Amniotic epithelial cell (primary cell): ENCODE measurements around the gene RFX1.

Experiments
- DNase-seq: peaks from one replicate; pipeline ENCODE4 v3.0.0-alpha.2; 2010; ENCODE audit warnings: low read depth

Gene RFX1

GRCh38 chr19:13995878-13996765 is 10.0 kb downstream of the RFX1 start:
- DNase-seq, result no peak

GRCh38 chr19:13995017-13995728 is 10.9 kb downstream of the RFX1 start:
- no peak for DNase-seq

- no peak for DNase-seq
These were observed 12.4 kb downstream of the RFX1 start for GRCh38 chr19:13993590-13994300.

- no peak for DNase-seq
These were observed 14.1 kb downstream of the RFX1 start for GRCh38 chr19:13992025-13992424.

GRCh38 chr19:13990085-13990484 is 16.0 kb downstream of the RFX1 start:
- DNase-seq, result no peak

- DNase-seq, result no peak
These were observed 16.6 kb downstream of the RFX1 start for GRCh38 chr19:13989487-13989886.

- no peak for DNase-seq
These were observed 18.8 kb downstream of the RFX1 start for GRCh38 chr19:13987101-13987890.

- peak; percentile 66 for DNase-seq
These were observed 19.7 kb downstream of the RFX1 start for GRCh38 chr19:13986348-13986904.

- DNase-seq, result no peak
These were observed 20.3 kb downstream of the RFX1 start for GRCh38 chr19:13985771-13986347.

GRCh38 chr19:13984875-13985741 is 21.0 kb downstream of the RFX1 start:
- DNase-seq, result peak; percentile 39

GRCh38 chr19:13984186-13984585 is 21.9 kb downstream of the RFX1 start:
- no peak for DNase-seq

GRCh38 chr19:13983213-13983889 is 22.8 kb downstream of the RFX1 start:
- no peak for DNase-seq

GRCh38 chr19:13982773-13983172 is 23.3 kb downstream of the RFX1 start:
- no peak for DNase-seq

GRCh38 chr19:13981988-13982501 is 24.1 kb downstream of the RFX1 start:
- DNase-seq, result no peak

- DNase-seq, result no peak
These were observed 24.7 kb downstream of the RFX1 start for GRCh38 chr19:13981467-13981866.

GRCh38 chr19:13981021-13981420 is 25.1 kb downstream of the RFX1 start:
- DNase-seq, result no peak

- DNase-seq, result no peak
These were observed 25.8 kb downstream of the RFX1 start for GRCh38 chr19:13980340-13980739.

- DNase-seq, result no peak
These were observed 26.4 kb downstream of the RFX1 start for GRCh38 chr19:13979686-13980085.

- no peak for DNase-seq
These were observed 26.9 kb downstream of the RFX1 start for GRCh38 chr19:13979244-13979615.
